Peyer's patch (tissue), 4 donors: ENCODE measurements around the gene RGS11. TPM values are rescaled to one million over a fixed set of nuclear protein-coding genes. Genes with fewer than 3 reads are reported as not detected.
A peak's percentile ranks its signal among the peaks of the same experiment; 100 is the strongest.

Source experiments
- DNase-seq, 3 donors: peaks; one replicate each; pipeline ENCODE4 v3.0.0-alpha.2; 2017 to 2019
- H3K27ac ChIP-seq, 4 donors: fragments of 200-600 bp; sonication (generic); one replicate each; pipeline ENCODE4 v1.5.1; 2016 to 2019
- H3K27me3 ChIP-seq, 2 donors: fragments of 200-600 bp; sonication (generic); one replicate each; pipeline ENCODE4 v1.5.1; 2019
- H3K36me3 ChIP-seq, 3 donors: fragments of 200-600 bp; sonication (generic); one replicate each; pipeline ENCODE4 v1.5.1; 2016 to 2019
- H3K4me1 ChIP-seq, 4 donors: fragments of 200-600 bp; sonication (generic); one replicate each; pipeline ENCODE4 v1.5.1; 2016 to 2019
- H3K4me3 ChIP-seq, 4 donors: fragments of 200-600 bp; sonication (generic); 1 replicate in 3 of 4; 2 replicates in 1 of 4; pipeline ENCODE4 v1.5.1; 2016 to 2019; ENCODE audit warnings: mild to moderate bottlenecking in 1 of 4
- H3K9me3 ChIP-seq, 4 donors: fragments of 200-600 bp; sonication (generic); one replicate each; pipeline ENCODE4 v1.5.1; 2016 to 2019; ENCODE audit warnings: mild to moderate bottlenecking in 1 of 4
- CTCF ChIP-seq, 6 experiments: fragments of 450-650 bp in 4 of 6; fragments of 200-600 bp in 2 of 6; sonication (generic) in 1 of 6; IDR thresholded peaks; one replicate each; pipeline ENCODE4 v1.5.1; 2017 to 2019; ENCODE audit warnings: antibody characterized with exemption in 6 of 6, mild to moderate bottlenecking in 3 of 6, moderate library complexity in 1 of 6
- POLR2A ChIP-seq, 2 donors: fragments of 450-650 bp; IDR thresholded peaks; one replicate each; pipeline ENCODE4 v1.5.1; 2017; ENCODE audit warnings: antibody characterized with exemption in 2 of 2, mild to moderate bottlenecking in 2 of 2, moderate library complexity in 2 of 2
- total RNA-seq, 4 donors: library from RNA; depleted of rRNA; stranded (reverse); fragments of >200 nt; gene quantifications; one replicate each; pipeline ENCODE4 v1.1.0, GENCODE V29; 2016

The RGS11 gene
- total RNA-seq, 4 donors from 2014 or later: 6.1 to 16.5 (median 11.4) TPM

- H3K9me3 ChIP-seq: no peaks in the 10 kb centered on the region
- no peak overlapping the region for H3K27ac ChIP-seq
- H3K27me3 ChIP-seq: peaks cover 0 to 18% of the 10 kb centered on the region in 2 donors
- no peak for TF ChIP-seq CTCF (IDR thresholded peaks at IDR 0.05)
- TF ChIP-seq POLR2A (IDR thresholded peaks at IDR 0.05): no peak
- H3K4me1 ChIP-seq: peaks cover 0 to 20% (median 7%) of the 10 kb centered on the region in 4 donors
- peaks cover 0 to 21% (median 0%) of the 10 kb centered on the region in 3 donors for H3K36me3 ChIP-seq
- DNase-seq: no peak
- H3K4me3 ChIP-seq: no peak overlapping the region
Measured at GRCh38 chr16:284204-285120, 8.7 kb upstream of the RGS11 start.

GRCh38 chr16:283033-283805 is 7.5 kb upstream of the RGS11 start, which contains the start of gene PDIA2:
TSS of gene PDIA2 (plus strand) at chr16:283164. CDS start at chr16:283170, 6 bp downstream.
- no peak within 1 kb of the TSS for H3K4me3 ChIP-seq
- peaks cover 0 to 22% (median 7%) of the 10 kb centered on the region in 4 donors for H3K4me1 ChIP-seq
- H3K27me3 ChIP-seq: peaks cover 0 to 18% of the 10 kb centered on the region in 2 donors
- no peak within 1 kb of the TSS for H3K27ac ChIP-seq
- H3K36me3 ChIP-seq: peaks cover 0 to 8% (median 0%) of the 10 kb centered on the region in 3 donors
- no peaks in the 10 kb centered on the region for H3K9me3 ChIP-seq
- TF ChIP-seq POLR2A (IDR thresholded peaks at IDR 0.05) (no peak), CTCF (IDR thresholded peaks at IDR 0.05) (no peak)
- DNase-seq: no peak

GRCh38 chr16:282491-282890 is 6.7 kb upstream of the RGS11 start:
- Histone ChIP-seq H3K4me3 (no peak overlapping the region), H3K27me3 (peaks cover 0 to 18% of the 10 kb centered on the region in 2 donors), H3K4me1 (peaks cover 0 to 22% (median 7%) of the 10 kb centered on the region in 4 donors), H3K27ac (no peak overlapping the region), H3K9me3 (no peaks in the 10 kb centered on the region), H3K36me3 (peaks cover 0 to 1% (median 0%) of the 10 kb centered on the region in 3 donors)
- DNase-seq: no peak
- TF ChIP-seq CTCF (IDR thresholded peaks at IDR 0.05): no peak

GRCh38 chr16:281660-282255 is 6.0 kb upstream of the RGS11 start:
- no peak for TF ChIP-seq CTCF (IDR thresholded peaks at IDR 0.05)
- no peak for TF ChIP-seq POLR2A (IDR thresholded peaks at IDR 0.05)
- DNase-seq: no peak
- H3K4me3 ChIP-seq: no peak overlapping the region
- H3K36me3 ChIP-seq: no peaks in the 10 kb centered on the region
- peaks cover 0 to 22% (median 7%) of the 10 kb centered on the region in 4 donors for H3K4me1 ChIP-seq
- peaks cover 0 to 18% of the 10 kb centered on the region in 2 donors for H3K27me3 ChIP-seq
- no peaks in the 10 kb centered on the region for H3K9me3 ChIP-seq
- H3K27ac ChIP-seq: no peak overlapping the region

GRCh38 chr16:280991-281659 is 5.4 kb upstream of the RGS11 start:
- no peaks in the 10 kb centered on the region for H3K9me3 ChIP-seq
- H3K27ac ChIP-seq: no peak overlapping the region
- TF ChIP-seq CTCF (IDR thresholded peaks at IDR 0.05): no peak
- TF ChIP-seq POLR2A (IDR thresholded peaks at IDR 0.05): no peak
- no peaks in the 10 kb centered on the region for H3K36me3 ChIP-seq
- H3K27me3 ChIP-seq: peaks cover 0 to 18% of the 10 kb centered on the region in 2 donors
- peaks cover 0 to 25% (median 7%) of the 10 kb centered on the region in 4 donors for H3K4me1 ChIP-seq
- H3K4me3 ChIP-seq: peak overlapping the region in 2 of 4 donors; percentile 43 to 45
- no peak for DNase-seq
